Neural progenitor cell (in vitro differentiated cells): ENCODE measurements around the gene HS6ST3.

Experiments used
- CTCF ChIP-seq: fragments of 200-600 bp; sonication (generic); IDR thresholded peaks from 2 replicates; pipeline ENCODE4 v1.5.1; 2017; ENCODE audit warnings: antibody characterized with exemption, mild to moderate bottlenecking
- EZH2 ChIP-seq: fragments of 200-600 bp; sonication (generic); IDR thresholded peaks from 2 replicates; pipeline ENCODE4 v1.6.1; 2017; ENCODE audit warnings: antibody characterized with exemption, mild to moderate bottlenecking, moderate library complexity
- EZH2phosphoT487 ChIP-seq: fragments of 200-600 bp; sonication (generic); IDR thresholded peaks from 2 replicates; pipeline ENCODE4 v1.6.1; 2017; ENCODE audit warnings: antibody characterized with exemption

- TF ChIP-seq CTCF = no peak
- TF ChIP-seq EZH2 = no peak
- no peak for TF ChIP-seq EZH2phosphoT487
Measured at GRCh38 chr13:96825653-96826052, 735.7 kb downstream of the HS6ST3 start.
